Adrenal gland (tissue), 12 donors: ENCODE results near the gene DPM3. TPM values are rescaled to one million over a fixed set of nuclear protein-coding genes. Genes with fewer than 3 reads are reported as not detected.
"Not testable (repeated sequence)": the region's sequence is repeated elsewhere in the genome, so short reads cannot be mapped to it uniquely, and the experiment has no call there.

Experiments
- DNase-seq, 7 donors: peaks; one replicate each; pipeline ENCODE4 v3.0.0-alpha.2; 2019 to 2020
- H3K27ac ChIP-seq, 5 donors: fragments of 200-600 bp; sonication (generic) in 4 of 5; 1 replicate in 3 of 5; 2 replicates in 2 of 5; pipeline versions ENCODE4 v1.5.1 to v1.8.0; 2016 to 2020; ENCODE audit warnings: mild to moderate bottlenecking in 1 of 5
- H3K27me3 ChIP-seq: fragments of 200-600 bp; 2 replicates; pipeline ENCODE4 v1.8.0; 2021
- H3K36me3 ChIP-seq, 2 donors: fragments of 200-600 bp; replicated peaks in 1 of 2; 1 replicate in 1 of 2; 2 replicates in 1 of 2; pipeline versions ENCODE4 v1.5.1 to v1.8.0; 2018 to 2022
- H3K4me1 ChIP-seq, 2 donors: fragments of 200-600 bp; replicated peaks in 1 of 2; 1 replicate in 1 of 2; 2 replicates in 1 of 2; pipeline versions ENCODE4 v1.5.1 to v1.8.0; 2018 to 2021
- H3K4me3 ChIP-seq, 4 donors: fragments of 200-600 bp; sonication (generic) in 3 of 4; one replicate each; pipeline ENCODE4 v1.5.1; 2016 to 2018
- H3K9me3 ChIP-seq, 3 donors: fragments of 200-600 bp; sonication (generic) in 1 of 3; replicated peaks in 1 of 3; 1 replicate in 2 of 3; 2 replicates in 1 of 3; pipeline versions ENCODE4 v1.5.1 to v1.8.0; 2016 to 2021
- CTCF ChIP-seq, 6 experiments: fragments of 450-650 bp in 4 of 6; fragments of 200-600 bp in 2 of 6; sonication (generic) in 1 of 6; IDR thresholded peaks; 1 replicate in 5 of 6; 2 replicates in 1 of 6; pipeline versions ENCODE4 v1.5.1 to v1.8.0; 2016 to 2021; ENCODE audit warnings: antibody characterized with exemption in 6 of 6, mild to moderate bottlenecking in 2 of 6, moderate library complexity in 1 of 6
- POLR2A ChIP-seq, 2 donors: fragments of 450-650 bp; IDR thresholded peaks; one replicate each; pipeline ENCODE4 v1.6.1; 2017; ENCODE audit warnings: antibody characterized with exemption in 2 of 2, mild to moderate bottlenecking in 2 of 2, moderate library complexity in 1 of 2
- WGBS, 4 donors: extraction: QIAGEN DNeasy Blood & Tissue Kit in 2 of 4; methylation state at CpG; one replicate each; pipeline versions ENCODE4 v1.1.5 to v1.1.7; 2013 to 2017; 5-methylcytosine and 5-hydroxymethylcytosine counted together
- intact Hi-C, 2 donors: fragments of 100-400 bp; cut with DNase I; formaldehyde crosslinking; loops; one replicate each; pipeline versions ENCODE4 v1.14.1 to v1.15.0; 2022 to 2023
- polyA plus RNA-seq, 3 donors: library from polyadenylated mRNA; stranded (reverse); fragments of 200-250 nt in 2 of 3; fragments of 350-450 nt in 1 of 3; fragmentation: Illumina TruSeq in 1 of 3; extraction: RNeasy Lipid Tissue Mini Kit (QIAGEN cat#74804) in 1 of 3; gene quantifications; one replicate each; pipeline ENCODE4 v1.2.3, GENCODE V29; 2013 to 2014
- total RNA-seq, 9 donors: library from RNA; depleted of rRNA in 4 of 9; stranded (reverse); fragments of >200 nt in 4 of 9; fragments of 120-200 nt in 1 of 9; fragmentation: NEBNext Ultra II Directional in 1 of 9; extraction: Animal tissue kit (Norgen Biotek cat#: 25700) in 1 of 9; gene quantifications; one replicate each; pipeline versions ENCODE4 v1.1.0 to v1.2.4, GENCODE V29; 2013 to 2023
- donor health status: healthy with polysubstance abuse.
- donor health status: Bipolar disorder and iron deficiency.
- donor health status: DM: yes; HTN: yes; CAD: no.
- donor health status: DM: no; HTN: no; CAD: no.
- donor health status: DM: no; HTN: no; CAD: no.
- donor health status: DM: yes; HTN: yes; CAD: no.

The DPM3 gene
- total and polyA plus RNA-seq, 12 donors = 6.8 to 1,427 (median 163) TPM

DNA sequence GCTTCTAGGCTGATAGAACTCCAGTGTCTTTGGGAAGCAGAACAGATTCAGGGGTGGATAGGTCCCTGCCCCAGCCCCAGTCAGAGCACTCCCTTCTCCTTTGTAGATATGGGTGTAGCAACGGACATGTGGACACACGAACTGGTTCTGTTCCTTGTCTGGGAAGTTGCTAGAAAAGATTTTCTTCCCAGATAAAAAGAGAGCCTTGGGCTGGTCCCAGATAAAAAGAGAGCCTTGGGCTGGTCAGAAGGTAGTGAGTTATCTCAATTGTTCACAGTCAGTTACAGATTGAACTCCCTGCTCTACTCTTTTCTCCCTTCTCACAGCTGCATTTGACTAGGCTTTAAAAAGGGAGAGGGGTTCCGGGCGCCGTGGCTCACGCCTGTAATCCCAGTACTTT, 20.1 kb downstream of the DPM3 start:
- 43 to 65% (median 47%) methylated on average over 6 of the region's 6 CpGs for WGBS, 4 donors

DNA sequence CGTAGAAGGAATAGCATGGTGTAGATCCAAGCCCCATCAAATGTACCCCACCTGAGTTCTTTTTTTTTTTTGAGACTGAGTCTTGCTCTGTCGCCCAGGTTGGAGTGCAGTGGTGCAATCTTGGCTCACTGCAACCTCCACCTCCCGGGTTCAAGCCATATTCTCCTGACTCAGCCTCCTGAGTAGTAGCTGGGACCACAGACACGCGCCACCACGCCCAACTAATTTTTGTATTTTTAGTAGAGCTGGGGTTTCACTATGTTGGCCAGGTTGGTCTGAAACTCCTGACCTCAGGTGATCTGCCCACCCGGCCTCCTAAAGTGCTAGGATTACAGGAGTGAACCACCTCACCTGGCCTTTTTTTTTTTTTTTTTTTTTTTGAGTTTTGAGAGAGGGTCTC, 22.2 kb downstream of the DPM3 start:
- H3K36me3 ChIP-seq = not testable (repeated sequence)

More for the DNA sequence above, 20.1 kb downstream of the DPM3 start:
- Histone ChIP-seq H3K9me3 (no peaks in the 10 kb centered on the region), H3K27ac (no peak overlapping the region), H3K4me3 (no peak overlapping the region), H3K36me3 (no peaks in the 10 kb centered on the region), H3K27me3 (no peaks in the 10 kb centered on the region), H3K4me1 (no peaks in the 10 kb centered on the region)
- intact Hi-C loops = no loop called here
- no peak for DNase-seq
- TF ChIP-seq POLR2A (IDR thresholded peaks at IDR 0.05) = no peak
- TF ChIP-seq CTCF (IDR thresholded peaks at IDR 0.05) = no peak

GRCh38 chr1:155117610-155118009, 22.7 kb downstream of the DPM3 start:
- TF ChIP-seq POLR2A (IDR thresholded peaks at IDR 0.05) (no peak), CTCF (IDR thresholded peaks at IDR 0.05) (no peak)
- Histone ChIP-seq H3K27me3 (no peaks in the 10 kb centered on the region), H3K4me1 (no peaks in the 10 kb centered on the region), H3K9me3 (no peaks in the 10 kb centered on the region), H3K27ac (no peak overlapping the region), H3K36me3 (no peaks in the 10 kb centered on the region), H3K4me3 (no peak overlapping the region)
- no peak for DNase-seq
- 66 to 81% (median 67%) methylated on average over 4 of the region's 4 CpGs for WGBS, 4 donors
- intact Hi-C loops = no loop called here

More for the DNA sequence above, 22.2 kb downstream of the DPM3 start:
- H3K4me3 ChIP-seq, H3K27ac ChIP-seq, intact Hi-C loops, H3K4me1 ChIP-seq, H3K27me3 ChIP-seq, H3K9me3 ChIP-seq, DNase-seq: not testable (repeated sequence)
- WGBS, 4 donors = 83 to 90% (median 87%) methylated on average over 7 of the region's 7 CpGs

DNA sequence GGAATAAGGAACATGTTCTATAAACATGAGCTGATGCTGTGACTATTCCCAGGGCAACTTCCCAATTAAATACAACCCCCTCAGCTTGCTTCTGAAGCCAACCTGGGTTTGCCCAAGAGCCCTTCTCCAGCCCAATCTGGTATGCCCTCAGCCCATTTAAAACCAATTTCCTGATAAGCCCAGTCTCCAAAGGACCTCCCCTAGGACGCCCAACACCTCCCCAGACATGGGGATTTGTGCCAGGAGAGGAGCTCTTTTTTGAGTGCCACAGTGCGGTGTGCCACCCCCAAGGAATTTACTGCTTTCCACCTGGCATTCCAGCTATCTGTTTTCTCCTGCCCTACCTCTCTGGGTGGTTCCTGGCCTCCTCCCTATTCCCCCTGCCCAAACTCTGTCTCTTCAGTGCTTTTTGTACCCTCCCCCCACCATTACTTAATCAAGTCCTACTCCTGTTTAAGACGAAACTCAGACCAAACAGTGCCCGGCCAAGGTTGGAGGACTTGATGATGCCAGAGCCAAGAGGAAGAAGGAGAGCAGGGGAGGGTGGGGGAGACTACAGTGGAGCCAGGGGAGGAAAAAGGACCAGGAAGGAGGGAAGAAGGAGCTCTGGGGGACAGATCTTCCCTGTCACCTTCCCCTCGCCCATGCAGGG, 24.1 kb downstream of the DPM3 start:
- intact Hi-C loops = no loop called here
- no peaks in the 10 kb centered on the region for H3K9me3 ChIP-seq
- 56 to 70% (median 61%) methylated on average over 5 of the region's 5 CpGs for WGBS, 4 donors
- H3K27ac ChIP-seq = no peak overlapping the region
- H3K4me1 ChIP-seq = no peaks in the 10 kb centered on the region
- no peaks in the 10 kb centered on the region for H3K36me3 ChIP-seq
- no peaks in the 10 kb centered on the region for H3K27me3 ChIP-seq
- H3K4me3 ChIP-seq = no peak overlapping the region
- TF ChIP-seq POLR2A (IDR thresholded peaks at IDR 0.05) (no peak), CTCF (IDR thresholded peaks at IDR 0.05) (no peak)
- DNase-seq = no peak

GRCh38 chr1:155113450-155113980, 26.8 kb downstream of the DPM3 start:
- 60 to 67% (median 64%) methylated on average over 5 of the region's 5 CpGs for WGBS, 4 donors
- H3K27me3 ChIP-seq = no peaks in the 10 kb centered on the region
- H3K36me3 ChIP-seq = no peaks in the 10 kb centered on the region
- no peak overlapping the region for H3K4me3 ChIP-seq
- H3K27ac ChIP-seq = no peak overlapping the region
- intact Hi-C loops = no loop called here
- DNase-seq = no peak
- H3K9me3 ChIP-seq = no peaks in the 10 kb centered on the region
- no peaks in the 10 kb centered on the region for H3K4me1 ChIP-seq
- TF ChIP-seq CTCF (IDR thresholded peaks at IDR 0.05) = no peak
- TF ChIP-seq POLR2A (IDR thresholded peaks at IDR 0.05) = no peak
